ENCODE results near the gene ANO8. TPM values are rescaled to one million over a fixed set of nuclear protein-coding genes. Genes with fewer than 3 reads are reported as not detected.

ANO8 gene
- total RNA-seq, 1 experiment from 2014 or later = 18.6 TPM

DNA sequence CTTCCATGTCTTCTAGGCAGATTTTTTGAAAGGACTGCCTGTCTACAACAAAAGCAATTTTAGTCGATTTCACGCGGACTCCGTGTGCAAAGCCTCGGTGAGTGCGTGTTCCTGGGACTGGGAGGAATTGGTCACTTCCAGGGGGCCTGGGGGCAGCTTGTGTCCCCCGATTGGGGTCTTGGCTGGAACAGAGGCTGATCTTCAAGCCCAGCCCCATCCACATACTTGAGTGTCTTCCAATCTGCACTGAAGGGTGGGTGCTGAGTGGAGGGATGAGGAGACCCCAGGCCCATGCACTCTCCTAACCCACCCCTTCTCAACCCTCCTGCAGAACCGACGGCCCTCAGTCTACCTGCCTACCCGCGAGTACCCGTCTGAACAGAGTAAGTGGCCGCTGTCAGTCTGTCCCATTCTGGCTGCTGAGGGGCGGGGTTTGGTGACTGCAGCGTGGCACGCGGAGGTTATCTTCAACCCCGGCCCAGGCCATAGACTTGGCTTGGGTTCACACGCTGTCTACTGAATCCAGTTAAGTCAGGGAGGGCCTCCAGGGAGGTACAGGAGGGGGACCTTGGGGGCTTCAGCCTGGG, 20.6 kb downstream of the ANO8 start:
- POLR2A ChIA-PET (ENCODE audit: low non-redundant PET) = no interaction called here
- Histone ChIP-seq H3K4me1 (ENCODE audit: insufficient read depth, low read length, poor library complexity, severe bottlenecking) (no peaks in the 10 kb centered on the region), H3K36me3 (ENCODE audit: insufficient read depth, low read length, poor library complexity, severe bottlenecking) (peaks cover 21% of the 10 kb centered on the region), H3K4me3 (ENCODE audit: low read depth, low read length, poor library complexity, severe bottlenecking) (no peak overlapping the region), H3K27me3 (replicated peaks; ENCODE audit: insufficient read depth, low read depth, low read length, poor library complexity) (no peaks in the 10 kb centered on the region), H3K9me3 (ENCODE audit: low read depth, low read length, poor library complexity, severe bottlenecking) (no peaks in the 10 kb centered on the region), H3K27ac (ENCODE audit: low read depth, low read length, poor library complexity, severe bottlenecking) (no peak overlapping the region)
- TF ChIP-seq, protein P1, sequence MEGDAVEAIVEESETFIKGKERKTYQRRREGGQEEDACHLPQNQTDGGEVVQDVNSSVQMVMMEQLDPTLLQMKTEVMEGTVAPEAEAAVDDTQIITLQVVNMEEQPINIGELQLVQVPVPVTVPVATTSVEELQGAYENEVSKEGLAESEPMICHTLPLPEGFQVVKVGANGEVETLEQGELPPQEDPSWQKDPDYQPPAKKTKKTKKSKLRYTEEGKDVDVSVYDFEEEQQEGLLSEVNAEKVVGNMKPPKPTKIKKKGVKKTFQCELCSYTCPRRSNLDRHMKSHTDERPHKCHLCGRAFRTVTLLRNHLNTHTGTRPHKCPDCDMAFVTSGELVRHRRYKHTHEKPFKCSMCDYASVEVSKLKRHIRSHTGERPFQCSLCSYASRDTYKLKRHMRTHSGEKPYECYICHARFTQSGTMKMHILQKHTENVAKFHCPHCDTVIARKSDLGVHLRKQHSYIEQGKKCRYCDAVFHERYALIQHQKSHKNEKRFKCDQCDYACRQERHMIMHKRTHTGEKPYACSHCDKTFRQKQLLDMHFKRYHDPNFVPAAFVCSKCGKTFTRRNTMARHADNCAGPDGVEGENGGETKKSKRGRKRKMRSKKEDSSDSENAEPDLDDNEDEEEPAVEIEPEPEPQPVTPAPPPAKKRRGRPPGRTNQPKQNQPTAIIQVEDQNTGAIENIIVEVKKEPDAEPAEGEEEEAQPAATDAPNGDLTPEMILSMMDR (conservative IDR thresholded peaks at IDR 0.05; ENCODE audit: low read depth, low read length) = no peak
- no peak for TF ChIP-seq EZH2 (IDR thresholded peaks at IDR 0.05; ENCODE audit: borderline replicate concordance, low read depth, low read length, poor library complexity, severe bottlenecking)
- no peak for DNase-seq (ENCODE audit: low spot score)
- CTCF ChIA-PET = no interaction called here
- BruUV-seq (replicated peaks) = no TSS peak
- intact Hi-C loops (cut with micrococcal nuclease; ENCODE audit: unreplicated experiment) = no loop called here

DNA sequence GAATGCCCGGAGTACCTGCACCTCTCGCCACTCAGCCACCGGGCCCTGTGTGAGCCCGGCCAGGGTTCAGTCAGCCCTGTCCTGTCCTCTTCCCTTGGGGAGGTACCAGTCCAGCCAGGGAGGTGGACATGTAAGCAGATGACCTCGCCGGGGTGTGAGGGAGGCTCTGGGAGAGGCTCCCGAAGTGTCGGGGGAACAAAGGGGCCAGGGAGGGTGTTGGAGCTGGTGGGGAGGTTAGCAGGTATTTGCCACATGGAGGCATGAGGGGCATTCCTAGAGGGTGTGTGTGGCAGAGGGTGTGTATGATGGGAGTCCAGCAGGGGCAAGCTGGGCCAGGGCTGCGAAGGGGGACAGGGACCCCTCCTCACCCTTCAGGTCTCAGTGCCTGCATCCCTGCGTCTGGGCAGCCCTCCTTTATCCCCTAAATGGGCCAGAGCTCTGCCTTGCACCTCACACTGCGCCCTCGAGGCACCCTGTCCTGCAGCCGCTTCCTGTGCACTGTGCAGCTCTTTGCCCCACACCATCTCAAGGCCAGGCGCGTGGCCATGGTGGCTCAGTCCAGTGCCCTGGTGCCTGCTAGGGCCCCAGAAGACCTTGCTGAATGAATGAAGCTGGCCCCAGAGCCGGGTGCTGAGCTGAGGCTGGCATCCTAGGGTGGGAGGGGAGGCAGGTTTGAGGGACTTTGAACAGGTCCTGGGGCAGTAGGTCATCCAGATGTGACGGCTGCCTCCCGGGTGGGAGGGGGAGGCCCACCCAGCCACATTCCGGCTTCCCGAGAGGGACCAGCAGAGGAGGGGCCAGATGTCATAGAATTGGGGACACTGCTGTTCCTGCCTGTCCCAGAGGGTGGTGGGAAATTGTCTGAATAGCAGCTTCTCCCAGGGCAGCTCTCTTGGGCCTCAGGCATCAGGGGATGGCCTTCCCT, 22.2 kb downstream of the ANO8 start:
- Histone ChIP-seq H3K36me3 (ENCODE audit: insufficient read depth, low read length, poor library complexity, severe bottlenecking) (peaks cover 21% of the 10 kb centered on the region), H3K27ac (ENCODE audit: low read depth, low read length, poor library complexity, severe bottlenecking) (no peak overlapping the region), H3K4me1 (ENCODE audit: insufficient read depth, low read length, poor library complexity, severe bottlenecking) (no peaks in the 10 kb centered on the region), H3K27me3 (replicated peaks; ENCODE audit: insufficient read depth, low read depth, low read length, poor library complexity) (no peaks in the 10 kb centered on the region), H3K9me3 (ENCODE audit: low read depth, low read length, poor library complexity, severe bottlenecking) (no peaks in the 10 kb centered on the region), H3K4me3 (ENCODE audit: low read depth, low read length, poor library complexity, severe bottlenecking) (no peak overlapping the region)
- no peak for TF ChIP-seq EZH2 (IDR thresholded peaks at IDR 0.05; ENCODE audit: borderline replicate concordance, low read depth, low read length, poor library complexity, severe bottlenecking)
- TF ChIP-seq, protein P1 (conservative IDR thresholded peaks at IDR 0.05; ENCODE audit: low read depth, low read length) = no peak
- intact Hi-C loops (cut with micrococcal nuclease; ENCODE audit: unreplicated experiment) = no loop called here
- DNase-seq (ENCODE audit: low spot score) = no peak
- POLR2A ChIA-PET (ENCODE audit: low non-redundant PET) = no interaction called here
- CTCF ChIA-PET = no interaction called here
- no TSS peak for BruUV-seq (replicated peaks)

DNA sequence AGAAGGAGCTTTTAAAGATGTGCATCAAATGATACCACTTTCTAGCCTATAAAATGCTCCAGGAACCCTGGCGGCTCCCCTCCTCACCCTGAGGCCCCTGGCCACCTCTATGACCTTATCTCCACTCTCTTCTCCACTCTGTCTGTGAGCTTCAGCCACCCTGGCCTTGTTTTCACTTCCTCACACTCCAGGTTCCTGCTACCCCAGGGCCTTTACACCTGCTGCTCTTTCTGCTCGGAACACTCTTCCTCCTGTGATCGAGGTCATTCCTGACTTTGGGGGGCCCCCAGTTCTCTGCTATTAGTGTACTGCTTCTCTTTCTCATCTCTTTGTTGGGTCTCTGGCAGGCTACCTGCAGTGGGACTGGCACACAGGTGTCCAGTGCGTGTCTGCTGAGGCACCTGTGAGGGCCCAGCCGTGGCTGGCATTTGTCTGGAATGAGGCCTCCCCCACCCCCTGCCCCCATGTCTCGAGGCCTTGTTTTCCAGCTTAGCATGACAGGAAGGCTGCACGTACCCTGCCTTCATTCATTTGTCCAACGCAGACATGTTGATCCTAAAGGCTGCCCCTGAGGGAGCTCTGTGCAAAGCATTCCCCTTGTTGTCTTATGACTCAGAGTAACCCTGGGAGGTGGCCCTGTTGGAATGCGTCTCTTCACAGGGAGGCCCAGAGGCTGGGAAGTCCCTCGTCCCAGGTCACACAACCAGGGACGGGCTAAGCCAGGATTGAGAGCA, 23.0 kb downstream of the ANO8 start:
- POLR2A ChIA-PET (ENCODE audit: low non-redundant PET) = no interaction called here
- no TSS peak for BruUV-seq (replicated peaks)
- Histone ChIP-seq H3K27ac (ENCODE audit: low read depth, low read length, poor library complexity, severe bottlenecking) (no peak overlapping the region), H3K9me3 (ENCODE audit: low read depth, low read length, poor library complexity, severe bottlenecking) (no peaks in the 10 kb centered on the region), H3K4me3 (ENCODE audit: low read depth, low read length, poor library complexity, severe bottlenecking) (no peak overlapping the region), H3K36me3 (ENCODE audit: insufficient read depth, low read length, poor library complexity, severe bottlenecking) (peaks cover 21% of the 10 kb centered on the region), H3K27me3 (replicated peaks; ENCODE audit: insufficient read depth, low read depth, low read length, poor library complexity) (no peaks in the 10 kb centered on the region), H3K4me1 (ENCODE audit: insufficient read depth, low read length, poor library complexity, severe bottlenecking) (no peaks in the 10 kb centered on the region)
- TF ChIP-seq, protein P1 (conservative IDR thresholded peaks at IDR 0.05; ENCODE audit: low read depth, low read length) = no peak
- no peak for TF ChIP-seq EZH2 (IDR thresholded peaks at IDR 0.05; ENCODE audit: borderline replicate concordance, low read depth, low read length, poor library complexity, severe bottlenecking)
- intact Hi-C loops (cut with micrococcal nuclease; ENCODE audit: unreplicated experiment) = no loop called here
- CTCF ChIA-PET = no interaction called here
- DNase-seq (ENCODE audit: low spot score) = no peak
